ENCODE results near the gene NHP2. TPM values are rescaled to one million over a fixed set of nuclear protein-coding genes. Genes with fewer than 3 reads are reported as not detected.

The NHP2 gene
- total RNA-seq: 454 and 476 TPM in 2 replicates

GRCh38 chr5:178153530-178154340 is at the start of gene NHP2:
Gene NHP2 (minus strand): TSS chr5:178153885. CDS start chr5:178153817, 68 bp downstream.
- peaks cover 1% of the 10 kb centered on the region for H3K36me3 ChIP-seq (ENCODE audit: control insufficient read depth, insufficient read depth, low read length)
- DNase-seq (ENCODE audit: low read depth): peak; percentile 90
- TF ChIP-seq, protein P1, sequence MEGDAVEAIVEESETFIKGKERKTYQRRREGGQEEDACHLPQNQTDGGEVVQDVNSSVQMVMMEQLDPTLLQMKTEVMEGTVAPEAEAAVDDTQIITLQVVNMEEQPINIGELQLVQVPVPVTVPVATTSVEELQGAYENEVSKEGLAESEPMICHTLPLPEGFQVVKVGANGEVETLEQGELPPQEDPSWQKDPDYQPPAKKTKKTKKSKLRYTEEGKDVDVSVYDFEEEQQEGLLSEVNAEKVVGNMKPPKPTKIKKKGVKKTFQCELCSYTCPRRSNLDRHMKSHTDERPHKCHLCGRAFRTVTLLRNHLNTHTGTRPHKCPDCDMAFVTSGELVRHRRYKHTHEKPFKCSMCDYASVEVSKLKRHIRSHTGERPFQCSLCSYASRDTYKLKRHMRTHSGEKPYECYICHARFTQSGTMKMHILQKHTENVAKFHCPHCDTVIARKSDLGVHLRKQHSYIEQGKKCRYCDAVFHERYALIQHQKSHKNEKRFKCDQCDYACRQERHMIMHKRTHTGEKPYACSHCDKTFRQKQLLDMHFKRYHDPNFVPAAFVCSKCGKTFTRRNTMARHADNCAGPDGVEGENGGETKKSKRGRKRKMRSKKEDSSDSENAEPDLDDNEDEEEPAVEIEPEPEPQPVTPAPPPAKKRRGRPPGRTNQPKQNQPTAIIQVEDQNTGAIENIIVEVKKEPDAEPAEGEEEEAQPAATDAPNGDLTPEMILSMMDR (IDR thresholded peaks at IDR 0.05; ENCODE audit: insufficient read depth, low read length, poor library complexity, severe bottlenecking): no peak
- H3K27me3 ChIP-seq (ENCODE audit: control insufficient read depth, insufficient read depth, low read length): no peaks in the 10 kb centered on the region
- H3K4me3 ChIP-seq (ENCODE audit: low read depth, low read length): peak within 1 kb of the TSS; percentile 90

GRCh38 chr5:178202541-178202940 is 48.9 kb upstream of the NHP2 start:
- Histone ChIP-seq H3K27me3 (ENCODE audit: control insufficient read depth, insufficient read depth, low read length) (no peaks in the 10 kb centered on the region), H3K36me3 (ENCODE audit: control insufficient read depth, insufficient read depth, low read length) (peaks cover 1% of the 10 kb centered on the region), H3K4me3 (ENCODE audit: low read depth, low read length) (no peak overlapping the region)
- TF ChIP-seq, protein P1 (IDR thresholded peaks at IDR 0.05; ENCODE audit: insufficient read depth, low read length, poor library complexity, severe bottlenecking): no peak
- DNase-seq (ENCODE audit: low read depth): no peak

DNA sequence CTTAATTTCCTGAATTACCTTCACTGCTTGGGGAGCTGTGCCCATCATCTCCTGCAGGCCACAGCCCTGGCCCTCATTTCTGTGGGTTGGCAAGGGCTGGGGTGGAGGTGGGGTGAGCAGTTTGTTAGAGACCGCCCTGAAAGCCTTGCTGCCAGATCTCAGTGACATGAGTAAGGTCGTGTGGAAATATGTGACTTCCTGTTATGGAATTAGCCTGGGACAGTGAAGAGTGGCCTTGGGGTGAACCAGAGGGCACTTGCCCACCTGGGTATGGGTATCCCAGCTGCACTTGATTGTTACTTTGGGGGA is 48.2 kb upstream of the NHP2 start:
- TF ChIP-seq, protein P1 (IDR thresholded peaks at IDR 0.05; ENCODE audit: insufficient read depth, low read length, poor library complexity, severe bottlenecking): no peak
- Histone ChIP-seq H3K27me3 (ENCODE audit: control insufficient read depth, insufficient read depth, low read length) (no peaks in the 10 kb centered on the region), H3K36me3 (ENCODE audit: control insufficient read depth, insufficient read depth, low read length) (peaks cover 1% of the 10 kb centered on the region), H3K4me3 (ENCODE audit: low read depth, low read length) (no peak overlapping the region)
- no peak for DNase-seq (ENCODE audit: low read depth)

GRCh38 chr5:178201221-178201926 is 47.7 kb upstream of the NHP2 start:
- no peak overlapping the region for H3K4me3 ChIP-seq (ENCODE audit: low read depth, low read length)
- H3K36me3 ChIP-seq (ENCODE audit: control insufficient read depth, insufficient read depth, low read length): peaks cover 1% of the 10 kb centered on the region
- no peak for DNase-seq (ENCODE audit: low read depth)
- TF ChIP-seq, protein P1 (IDR thresholded peaks at IDR 0.05; ENCODE audit: insufficient read depth, low read length, poor library complexity, severe bottlenecking): no peak
- no peaks in the 10 kb centered on the region for H3K27me3 ChIP-seq (ENCODE audit: control insufficient read depth, insufficient read depth, low read length)

DNA sequence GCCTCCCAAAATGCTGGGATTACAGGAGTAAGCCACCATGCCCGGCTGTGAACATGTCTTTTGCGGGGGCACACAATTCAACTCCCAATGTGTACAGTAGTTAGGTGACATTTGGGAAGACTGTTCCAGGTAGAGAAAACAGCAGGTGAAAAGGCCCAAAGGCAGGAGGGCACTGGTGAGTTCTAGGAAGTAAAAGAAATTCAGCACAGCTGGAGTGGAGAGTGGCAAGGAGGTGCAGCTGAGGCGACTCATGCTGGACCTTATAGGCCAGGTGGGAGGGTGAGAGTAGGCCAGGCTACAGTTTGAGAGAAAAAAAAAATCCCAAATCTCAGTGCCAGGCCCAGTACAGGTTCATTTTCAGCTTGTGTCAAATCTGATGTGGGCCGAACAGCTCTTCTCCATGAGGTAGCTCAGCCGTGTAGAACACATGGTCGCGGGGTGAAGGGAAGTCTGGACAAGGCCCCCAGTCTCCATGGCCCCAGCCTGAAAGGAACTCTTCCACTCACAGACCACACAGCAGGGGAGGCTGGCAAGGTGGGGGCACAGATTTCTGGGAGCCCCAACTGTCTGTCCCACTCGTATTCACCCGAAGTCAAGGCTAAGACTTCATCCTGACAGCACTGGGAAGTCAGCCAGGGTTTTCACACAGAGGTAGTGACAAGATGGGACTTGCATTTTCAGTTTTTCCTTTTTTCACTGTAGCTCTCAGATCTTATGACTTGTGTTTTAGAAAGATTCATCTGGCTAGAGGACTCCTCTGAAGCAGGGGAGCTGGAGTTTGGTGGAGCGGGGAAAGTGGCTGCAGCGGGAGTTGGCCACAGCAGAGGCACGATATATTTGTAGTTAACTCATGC is 46.1 kb upstream of the NHP2 start:
- no peak overlapping the region for H3K4me3 ChIP-seq (ENCODE audit: low read depth, low read length)
- TF ChIP-seq, protein P1 (IDR thresholded peaks at IDR 0.05; ENCODE audit: insufficient read depth, low read length, poor library complexity, severe bottlenecking): no peak
- H3K36me3 ChIP-seq (ENCODE audit: control insufficient read depth, insufficient read depth, low read length): no peaks in the 10 kb centered on the region
- no peaks in the 10 kb centered on the region for H3K27me3 ChIP-seq (ENCODE audit: control insufficient read depth, insufficient read depth, low read length)
- DNase-seq (ENCODE audit: low read depth): no peak
